ENCODE data around the gene SLC24A3. TPM values are rescaled to one million over a fixed set of nuclear protein-coding genes. Genes with fewer than 3 reads are reported as not detected.

The SLC24A3 gene
- total RNA-seq, 1 experiment from 2014 or later: 46.0 TPM

DNA sequence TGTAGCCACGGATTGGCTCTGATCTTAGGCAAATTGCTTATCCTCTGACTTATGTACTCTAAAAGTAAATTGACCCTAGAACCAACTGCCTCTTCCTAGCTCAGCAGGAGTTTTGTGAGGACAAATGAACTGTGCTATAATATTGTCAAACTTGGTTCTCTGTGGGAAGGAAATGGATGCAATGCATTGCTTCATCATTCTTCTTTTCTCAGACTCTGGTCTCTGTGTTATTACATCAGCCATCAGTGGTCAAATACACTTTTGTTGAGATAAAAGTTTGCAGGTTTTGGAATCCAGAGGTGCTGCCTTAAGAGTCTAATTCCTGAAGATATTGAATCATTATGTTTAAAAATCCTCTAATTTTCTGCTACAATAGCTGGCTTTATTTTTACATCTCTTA lies 64.9 kb downstream of the SLC24A3 start:
- BruUV-seq (replicated peaks): no TSS peak
- CTCF ChIA-PET: no interaction called here

DNA sequence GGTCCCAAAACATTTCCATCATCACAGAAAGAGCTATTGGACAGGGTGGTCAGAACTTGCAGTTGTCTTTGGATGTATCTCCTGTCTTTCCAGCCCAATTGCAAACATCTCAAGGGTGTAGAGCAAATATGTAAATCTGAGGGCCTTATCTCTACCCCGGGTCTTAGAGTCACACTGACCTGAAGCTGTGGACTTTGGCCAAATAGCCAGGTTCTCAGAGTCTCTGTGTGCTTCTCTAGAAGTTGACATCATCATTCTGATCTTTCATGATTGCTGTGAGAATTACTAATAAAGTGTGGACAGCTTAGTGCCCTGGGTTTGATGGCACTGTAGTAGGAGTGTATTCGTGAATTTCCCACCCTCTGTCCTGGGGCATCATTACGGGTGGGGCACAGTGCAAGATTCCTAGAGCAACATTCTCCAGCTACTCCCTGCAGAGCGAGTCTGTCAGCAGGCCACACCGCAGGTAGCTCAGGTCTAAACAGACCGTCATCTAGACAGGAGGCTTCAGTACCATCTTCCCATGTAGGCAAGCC lies 71.1 kb downstream of the SLC24A3 start:
- POLR2A ChIA-PET (ENCODE audit: low non-redundant PET): interaction anchor here (0.5 kb wide), 1 partner anchor 23 kb away, joined by 3 read pairs; no protein-coding TSS in a partner anchor
- no peak for TF ChIP-seq EZH2 (IDR thresholded peaks at IDR 0.05; ENCODE audit: borderline replicate concordance, low read depth, low read length, poor library complexity, severe bottlenecking)
- TF ChIP-seq, protein P1, sequence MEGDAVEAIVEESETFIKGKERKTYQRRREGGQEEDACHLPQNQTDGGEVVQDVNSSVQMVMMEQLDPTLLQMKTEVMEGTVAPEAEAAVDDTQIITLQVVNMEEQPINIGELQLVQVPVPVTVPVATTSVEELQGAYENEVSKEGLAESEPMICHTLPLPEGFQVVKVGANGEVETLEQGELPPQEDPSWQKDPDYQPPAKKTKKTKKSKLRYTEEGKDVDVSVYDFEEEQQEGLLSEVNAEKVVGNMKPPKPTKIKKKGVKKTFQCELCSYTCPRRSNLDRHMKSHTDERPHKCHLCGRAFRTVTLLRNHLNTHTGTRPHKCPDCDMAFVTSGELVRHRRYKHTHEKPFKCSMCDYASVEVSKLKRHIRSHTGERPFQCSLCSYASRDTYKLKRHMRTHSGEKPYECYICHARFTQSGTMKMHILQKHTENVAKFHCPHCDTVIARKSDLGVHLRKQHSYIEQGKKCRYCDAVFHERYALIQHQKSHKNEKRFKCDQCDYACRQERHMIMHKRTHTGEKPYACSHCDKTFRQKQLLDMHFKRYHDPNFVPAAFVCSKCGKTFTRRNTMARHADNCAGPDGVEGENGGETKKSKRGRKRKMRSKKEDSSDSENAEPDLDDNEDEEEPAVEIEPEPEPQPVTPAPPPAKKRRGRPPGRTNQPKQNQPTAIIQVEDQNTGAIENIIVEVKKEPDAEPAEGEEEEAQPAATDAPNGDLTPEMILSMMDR (conservative IDR thresholded peaks at IDR 0.05; ENCODE audit: low read depth, low read length): no peak
- Histone ChIP-seq H3K27ac (ENCODE audit: low read depth, low read length, poor library complexity, severe bottlenecking) (no peak overlapping the region), H3K27me3 (replicated peaks; ENCODE audit: insufficient read depth, low read depth, low read length, poor library complexity) (no peaks in the 10 kb centered on the region), H3K9me3 (ENCODE audit: low read depth, low read length, poor library complexity, severe bottlenecking) (no peaks in the 10 kb centered on the region), H3K4me1 (ENCODE audit: insufficient read depth, low read length, poor library complexity, severe bottlenecking) (peaks cover 27% of the 10 kb centered on the region), H3K36me3 (ENCODE audit: insufficient read depth, low read length, poor library complexity, severe bottlenecking) (peaks cover 37% of the 10 kb centered on the region), H3K4me3 (ENCODE audit: low read depth, low read length, poor library complexity, severe bottlenecking) (no peak overlapping the region)
- DNase-seq (ENCODE audit: low spot score): no peak
- intact Hi-C loops (cut with micrococcal nuclease; ENCODE audit: unreplicated experiment): no loop called here
- no TSS peak for BruUV-seq (replicated peaks)
- CTCF ChIA-PET: no interaction called here

More for the DNA sequence above, 64.9 kb downstream of the SLC24A3 start:
- intact Hi-C loops (cut with micrococcal nuclease; ENCODE audit: unreplicated experiment): no loop called here
- peaks cover 14% of the 10 kb centered on the region for H3K36me3 ChIP-seq (ENCODE audit: insufficient read depth, low read length, poor library complexity, severe bottlenecking)
- peaks cover 38% of the 10 kb centered on the region for H3K4me1 ChIP-seq (ENCODE audit: insufficient read depth, low read length, poor library complexity, severe bottlenecking)
- no peak for TF ChIP-seq EZH2 (IDR thresholded peaks at IDR 0.05; ENCODE audit: borderline replicate concordance, low read depth, low read length, poor library complexity, severe bottlenecking)
- TF ChIP-seq, protein P1 (conservative IDR thresholded peaks at IDR 0.05; ENCODE audit: low read depth, low read length): no peak
- peak overlapping the region; percentile 54 for H3K27ac ChIP-seq (ENCODE audit: low read depth, low read length, poor library complexity, severe bottlenecking)
- H3K9me3 ChIP-seq (ENCODE audit: low read depth, low read length, poor library complexity, severe bottlenecking): no peaks in the 10 kb centered on the region
- H3K27me3 ChIP-seq (replicated peaks; ENCODE audit: insufficient read depth, low read depth, low read length, poor library complexity): no peaks in the 10 kb centered on the region
- no peak for DNase-seq (ENCODE audit: low spot score)
- no peak overlapping the region for H3K4me3 ChIP-seq (ENCODE audit: low read depth, low read length, poor library complexity, severe bottlenecking)
- POLR2A ChIA-PET (ENCODE audit: low non-redundant PET): no interaction called here

DNA sequence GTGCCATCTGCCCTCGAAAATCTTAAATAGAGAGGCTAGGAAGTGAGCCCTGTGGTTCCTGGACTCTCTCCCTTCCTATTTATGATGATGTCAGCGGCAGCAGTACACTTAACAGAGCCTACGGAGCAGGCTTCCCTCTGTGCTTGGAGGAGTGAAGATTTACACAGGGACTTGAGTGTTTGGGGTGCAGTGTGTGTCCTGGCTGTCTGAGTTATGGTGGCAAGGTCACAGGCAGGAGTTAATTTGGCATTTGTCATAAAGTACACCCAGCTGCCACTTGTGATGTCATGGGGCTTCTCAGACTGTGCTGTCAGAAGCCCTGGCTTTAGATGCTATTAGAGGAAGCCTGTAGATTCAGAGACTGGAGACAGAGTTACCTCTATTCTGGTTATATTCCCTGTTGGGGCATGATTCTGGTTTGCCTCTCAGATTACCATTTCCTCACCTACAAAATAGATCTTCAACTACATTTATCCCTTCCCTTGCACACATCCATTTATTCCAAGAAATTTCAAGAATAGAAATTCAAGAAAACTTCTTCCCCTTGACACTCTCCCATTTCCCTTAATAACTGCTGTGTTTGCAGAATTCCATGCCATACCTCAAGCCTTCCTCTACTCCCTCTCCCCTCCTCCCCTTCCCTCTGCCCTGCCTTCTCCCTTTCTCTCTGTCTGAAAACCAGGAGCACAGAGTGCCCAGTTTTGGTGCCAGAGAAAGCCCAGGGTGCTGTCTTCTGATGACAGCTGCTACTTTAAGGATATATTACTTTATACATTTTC lies 72.1 kb downstream of the SLC24A3 start:
- POLR2A ChIA-PET (ENCODE audit: low non-redundant PET): no interaction called here
- BruUV-seq (replicated peaks): no TSS peak

More for the DNA sequence above, 72.1 kb downstream of the SLC24A3 start:
- no peak for TF ChIP-seq EZH2 (IDR thresholded peaks at IDR 0.05; ENCODE audit: borderline replicate concordance, low read depth, low read length, poor library complexity, severe bottlenecking)
- TF ChIP-seq, protein P1 (conservative IDR thresholded peaks at IDR 0.05; ENCODE audit: low read depth, low read length): no peak
- intact Hi-C loops (cut with micrococcal nuclease; ENCODE audit: unreplicated experiment): no loop called here
- Histone ChIP-seq H3K27ac (ENCODE audit: low read depth, low read length, poor library complexity, severe bottlenecking) (no peak overlapping the region), H3K4me1 (ENCODE audit: insufficient read depth, low read length, poor library complexity, severe bottlenecking) (peaks cover 35% of the 10 kb centered on the region), H3K9me3 (ENCODE audit: low read depth, low read length, poor library complexity, severe bottlenecking) (no peaks in the 10 kb centered on the region), H3K4me3 (ENCODE audit: low read depth, low read length, poor library complexity, severe bottlenecking) (no peak overlapping the region), H3K27me3 (replicated peaks; ENCODE audit: insufficient read depth, low read depth, low read length, poor library complexity) (no peaks in the 10 kb centered on the region), H3K36me3 (ENCODE audit: insufficient read depth, low read length, poor library complexity, severe bottlenecking) (peaks cover 39% of the 10 kb centered on the region)
- CTCF ChIA-PET: no interaction called here
- no peak for DNase-seq (ENCODE audit: low spot score)
